HG02885 (cell line): ENCODE data around the gene TCF20.

Source experiments
- ATAC-seq: cut with Tn5 transposase; IDR thresholded peaks from one replicate; pipeline ENCODE4 v1.9.1; 2021; ENCODE audit warnings: mild to moderate bottlenecking; ENCODE audit not compliant: unreplicated experiment, poor library complexity

TCF20 gene

DNA sequence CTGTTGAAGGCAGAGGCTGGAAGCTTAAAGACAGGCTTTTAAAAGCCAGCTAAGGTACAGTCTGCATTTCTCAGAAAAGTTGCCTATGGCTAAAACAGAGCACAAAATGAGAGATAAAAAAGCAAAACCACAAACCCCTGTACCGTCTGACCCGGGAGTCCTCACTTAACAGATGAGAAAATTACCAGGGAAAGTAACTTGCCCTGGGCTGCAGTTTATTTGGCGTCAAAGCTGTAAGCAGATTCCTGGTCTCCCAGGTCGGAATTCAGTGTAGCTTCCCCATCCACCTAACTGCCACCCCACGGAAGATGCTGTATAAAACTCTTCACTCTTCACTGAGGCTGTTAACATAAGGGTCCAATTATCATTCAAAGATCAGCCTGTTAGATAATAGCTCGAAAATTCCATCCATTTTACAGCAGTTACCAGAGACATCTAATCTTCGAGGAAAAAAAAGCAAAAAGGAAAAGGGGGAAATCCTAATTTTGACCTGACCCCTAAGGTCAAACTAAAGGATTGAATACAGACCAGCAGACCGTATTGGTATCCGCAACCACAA, 1.5 kb downstream of the TCF20 start:
- no peak for ATAC-seq

DNA sequence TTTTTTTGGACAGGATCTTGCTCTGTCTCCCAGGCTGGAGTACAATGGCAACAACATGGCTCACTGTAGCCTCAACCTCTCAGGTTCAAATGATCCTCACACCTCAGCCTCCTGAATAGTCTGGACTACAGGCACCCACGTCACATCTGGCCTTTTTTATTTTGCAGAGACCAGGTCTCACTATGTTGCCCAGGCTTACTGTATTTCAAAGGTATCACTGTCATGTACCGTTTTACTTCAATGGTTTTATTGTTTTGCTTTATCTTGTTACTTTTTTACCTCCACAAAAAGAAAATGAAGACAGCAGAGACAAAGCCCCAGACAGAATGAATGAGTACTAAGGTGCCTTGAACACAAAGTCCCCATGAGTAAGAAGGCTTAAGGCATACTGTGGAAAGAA, 5.1 kb downstream of the TCF20 start:
- no peak for ATAC-seq

- ATAC-seq, result no peak
These were observed 6.5 kb downstream of the TCF20 start for GRCh38 chr22:42263944-42264343.

DNA sequence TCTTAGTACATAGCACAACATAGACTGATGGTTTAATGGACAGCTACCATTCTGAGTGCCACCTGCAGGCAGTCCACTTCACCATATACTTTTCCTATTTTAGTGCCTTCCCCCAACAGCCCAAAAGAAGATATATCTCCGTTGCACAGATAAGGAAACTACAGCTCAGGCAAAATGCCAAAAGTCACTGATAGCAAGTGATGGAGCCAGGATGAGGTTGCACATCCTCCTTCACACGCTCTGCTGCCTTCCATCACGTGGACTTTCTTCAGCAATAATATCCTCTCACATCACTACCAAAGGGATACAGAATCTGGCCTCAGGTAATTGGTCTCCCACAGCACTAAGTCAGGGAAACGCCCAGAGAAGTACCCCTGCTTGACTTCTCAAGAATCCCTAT, 7.5 kb downstream of the TCF20 start:
- no peak for ATAC-seq

GRCh38 chr22:42261296-42261695, 9.2 kb downstream of the TCF20 start:
- ATAC-seq, result no peak

DNA sequence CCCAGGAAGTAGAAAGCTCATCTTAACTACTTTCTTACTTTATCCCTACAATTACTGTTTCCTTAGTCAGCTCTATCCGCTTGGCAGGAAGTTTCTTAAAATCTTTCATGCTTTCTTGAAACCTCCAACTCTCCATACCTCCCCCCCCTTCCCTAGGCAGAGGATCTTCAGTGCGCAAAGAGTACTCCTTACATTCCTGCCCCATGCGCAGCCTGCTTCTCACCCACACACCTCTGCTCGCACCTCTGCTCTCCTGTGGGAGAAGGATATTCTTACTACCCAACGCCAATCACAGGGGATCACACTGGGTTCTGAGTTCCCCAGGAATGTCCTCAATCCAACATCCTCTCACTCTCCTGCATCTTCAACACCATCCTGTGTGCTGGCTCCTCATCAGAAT, 12.3 kb downstream of the TCF20 start:
- no peak for ATAC-seq

DNA sequence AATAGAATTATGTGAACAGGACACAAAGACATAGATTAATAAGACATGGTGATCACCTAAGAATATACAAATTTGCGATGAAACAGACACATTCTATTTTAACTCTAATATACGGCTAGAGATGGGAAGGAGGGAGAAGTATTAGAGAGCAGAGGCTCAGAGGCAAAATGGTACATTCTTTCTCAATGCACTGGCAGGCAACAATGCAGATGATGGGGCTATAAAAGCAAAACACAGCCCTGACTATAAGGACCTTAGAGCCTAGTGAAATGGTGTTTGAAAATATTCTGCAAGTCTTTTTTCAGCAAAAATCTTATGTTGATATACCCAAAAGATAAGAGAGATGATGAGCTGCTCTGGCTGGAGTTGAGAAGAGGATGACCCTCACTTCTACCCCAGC, 13.1 kb downstream of the TCF20 start:
- ATAC-seq, result no peak

GRCh38 chr22:42256930-42257329, 13.5 kb downstream of the TCF20 start:
- ATAC-seq, result no peak

DNA sequence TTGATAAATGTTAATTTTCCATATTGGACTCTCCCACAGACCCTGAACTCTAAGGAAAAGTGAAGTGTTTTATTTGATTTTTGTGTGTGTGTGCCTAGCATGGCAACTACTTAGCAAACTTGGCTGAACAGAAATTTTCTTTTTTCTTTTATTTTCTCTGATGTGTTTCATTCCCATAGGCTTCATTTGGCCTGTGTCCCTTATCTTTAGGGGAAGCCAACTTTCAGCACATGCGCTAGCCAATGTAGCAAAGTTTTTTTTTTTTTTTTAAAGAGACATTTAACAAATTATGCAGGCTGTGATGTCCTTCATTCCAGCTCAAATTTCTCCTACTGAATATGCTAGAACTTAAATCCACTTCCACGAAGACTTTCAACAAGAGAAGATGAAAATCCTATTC, 14.2 kb downstream of the TCF20 start:
- no peak for ATAC-seq

- ATAC-seq, result no peak
These were observed 20.6 kb downstream of the TCF20 start for GRCh38 chr22:42249831-42250230.

DNA sequence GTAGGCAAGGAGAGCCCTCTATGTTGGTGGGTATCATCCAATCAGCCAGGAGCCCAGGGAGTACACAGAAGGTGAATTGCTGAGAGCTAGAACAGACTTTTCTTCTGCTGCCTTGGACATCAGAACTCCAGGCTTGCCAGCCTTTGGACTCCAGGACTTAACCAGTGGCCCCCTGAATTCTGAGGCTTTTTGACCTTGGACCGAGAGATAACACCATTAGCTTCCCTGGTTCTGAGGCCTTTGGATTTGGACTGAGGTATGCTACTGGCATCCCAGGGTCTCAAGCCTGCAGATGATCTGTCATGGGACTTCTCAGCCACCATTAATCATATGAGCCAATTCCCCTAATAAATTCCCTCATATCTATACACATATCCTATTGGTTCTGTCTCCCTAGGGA, 21.5 kb downstream of the TCF20 start:
- ATAC-seq, result no peak

DNA sequence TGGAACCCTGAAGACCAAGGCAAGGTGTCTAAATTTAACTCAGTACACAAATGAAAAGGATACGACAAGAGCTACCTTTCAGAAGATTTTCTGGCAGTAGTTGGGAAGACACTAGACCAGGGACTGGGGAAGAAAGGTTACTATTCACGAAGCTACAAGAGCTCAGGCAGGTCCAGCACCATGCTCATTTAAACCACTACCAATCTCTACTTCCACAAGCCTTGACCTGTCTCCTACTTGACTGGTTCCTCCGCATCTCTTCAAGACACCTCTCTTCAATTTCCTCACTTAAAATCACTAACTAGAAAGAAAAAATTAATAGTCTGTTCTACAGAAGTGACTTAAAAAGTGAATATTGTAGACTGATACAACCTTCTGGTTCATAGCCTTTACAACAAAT, 22.9 kb downstream of the TCF20 start:
- no peak for ATAC-seq

- ATAC-seq, result no peak
These were observed 26.7 kb downstream of the TCF20 start for GRCh38 chr22:42243802-42244060.

GRCh38 chr22:42236848-42237247, 33.6 kb downstream of the TCF20 start:
- ATAC-seq, result no peak

- no peak for ATAC-seq
These were observed 34.2 kb downstream of the TCF20 start for GRCh38 chr22:42236268-42236667.

DNA sequence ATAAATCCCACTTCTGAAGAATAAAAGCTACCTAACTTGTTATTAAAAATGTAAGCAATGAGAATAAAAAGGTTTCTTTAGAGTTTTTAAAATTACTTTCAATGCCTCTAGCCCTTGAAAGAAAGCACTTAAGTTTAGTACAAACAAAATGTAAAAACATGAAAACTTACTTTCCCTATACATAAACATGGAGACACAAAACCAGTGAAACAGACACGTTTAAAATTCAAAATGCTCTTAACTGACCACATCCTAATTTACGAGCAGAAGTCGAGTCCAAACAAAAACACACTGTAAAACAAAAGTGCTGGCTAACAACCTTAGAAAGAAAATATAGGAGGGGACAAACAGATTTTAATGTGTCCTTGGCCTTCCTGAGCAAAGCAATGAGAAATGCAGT, 36.6 kb downstream of the TCF20 start:
- ATAC-seq, result no peak

- ATAC-seq, result no peak
These were observed 38.5 kb downstream of the TCF20 start for GRCh38 chr22:42231929-42232328.

- no peak for ATAC-seq
These were observed 40.9 kb downstream of the TCF20 start for GRCh38 chr22:42229455-42230149.

GRCh38 chr22:42228483-42228882, 42.0 kb downstream of the TCF20 start:
- no peak for ATAC-seq

DNA sequence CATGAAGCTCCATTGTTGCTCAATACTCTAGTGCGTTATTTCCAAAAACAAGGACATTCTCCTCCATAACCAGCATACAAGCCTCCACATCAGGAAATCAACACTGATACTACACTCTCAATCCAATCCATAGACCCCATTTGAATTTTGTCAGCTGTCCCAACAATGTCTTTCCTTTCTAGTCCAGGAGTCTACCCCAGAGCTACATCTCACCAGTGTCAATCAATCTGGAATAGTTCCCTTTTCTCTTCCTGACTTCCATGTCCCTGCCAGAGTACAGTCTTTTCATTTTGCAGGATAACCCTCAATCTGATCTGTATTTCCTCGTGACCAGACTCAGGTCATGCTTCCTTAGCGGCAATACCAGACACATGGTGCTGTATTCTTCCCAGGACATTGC, 43.0 kb downstream of the TCF20 start:
- no peak for ATAC-seq

DNA sequence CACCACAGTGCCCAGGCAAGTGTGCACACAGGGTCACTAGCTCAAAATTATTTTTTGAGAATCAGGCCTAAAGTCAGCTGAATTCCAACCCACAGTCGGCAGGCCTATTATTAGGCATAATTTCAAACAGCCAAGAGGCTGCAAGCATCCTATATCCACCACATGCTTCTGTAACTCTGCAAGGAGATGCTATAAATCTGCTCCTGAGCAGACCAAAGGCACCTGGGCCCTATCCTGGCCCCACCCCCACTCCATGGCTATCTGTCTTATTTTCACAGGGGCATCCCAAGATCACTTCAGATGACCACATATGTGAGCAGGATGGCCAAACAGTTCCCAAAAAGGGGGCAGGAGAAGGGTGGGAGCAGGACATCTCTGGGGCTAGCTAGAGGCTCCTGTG, 44.6 kb downstream of the TCF20 start:
- ATAC-seq, result no peak

GRCh38 chr22:42222140-42222539, 48.3 kb downstream of the TCF20 start:
- no peak for ATAC-seq
